OCI-LY3 (cell line): Measurements from ENCODE around the gene ARMH3.

Experiments used
- EZH2phosphoT487 ChIP-seq: fragments of 200-600 bp; shearing (Covaris generic); IDR thresholded peaks from 2 replicates; pipeline ENCODE4 v1.6.1; 2018; ENCODE audit warnings: antibody characterized with exemption, mixed run types, low read depth
- TF ChIP-seq, protein P1 (sequence below): fragments of 200-600, 300-600 bp; sonication (generic); IDR thresholded peaks from 2 replicates; pipeline ENCODE4 v1.5.1; 2014; ENCODE audit warnings: antibody characterized with exemption, low read length, low read depth

DNA sequence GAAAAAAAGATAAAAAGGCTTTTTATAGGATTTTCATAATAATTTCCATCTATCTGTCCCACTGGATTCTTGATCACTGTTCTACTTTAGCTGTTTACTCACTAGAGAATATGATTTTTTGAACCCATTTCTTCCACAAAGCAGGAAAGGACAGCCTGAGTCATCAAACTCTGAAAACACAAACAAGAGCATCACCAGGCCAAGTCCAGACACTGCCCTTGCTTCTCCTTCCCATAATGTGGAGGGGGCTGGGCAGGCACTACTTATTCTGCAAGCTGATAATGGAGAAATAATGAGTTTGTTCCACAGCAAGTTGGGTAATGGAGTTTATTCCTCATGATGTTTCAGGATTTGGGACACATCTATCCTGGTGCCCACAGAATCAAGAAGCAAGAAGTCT is 199.3 kb downstream of the ARMH3 start:
- TF ChIP-seq, protein P1, sequence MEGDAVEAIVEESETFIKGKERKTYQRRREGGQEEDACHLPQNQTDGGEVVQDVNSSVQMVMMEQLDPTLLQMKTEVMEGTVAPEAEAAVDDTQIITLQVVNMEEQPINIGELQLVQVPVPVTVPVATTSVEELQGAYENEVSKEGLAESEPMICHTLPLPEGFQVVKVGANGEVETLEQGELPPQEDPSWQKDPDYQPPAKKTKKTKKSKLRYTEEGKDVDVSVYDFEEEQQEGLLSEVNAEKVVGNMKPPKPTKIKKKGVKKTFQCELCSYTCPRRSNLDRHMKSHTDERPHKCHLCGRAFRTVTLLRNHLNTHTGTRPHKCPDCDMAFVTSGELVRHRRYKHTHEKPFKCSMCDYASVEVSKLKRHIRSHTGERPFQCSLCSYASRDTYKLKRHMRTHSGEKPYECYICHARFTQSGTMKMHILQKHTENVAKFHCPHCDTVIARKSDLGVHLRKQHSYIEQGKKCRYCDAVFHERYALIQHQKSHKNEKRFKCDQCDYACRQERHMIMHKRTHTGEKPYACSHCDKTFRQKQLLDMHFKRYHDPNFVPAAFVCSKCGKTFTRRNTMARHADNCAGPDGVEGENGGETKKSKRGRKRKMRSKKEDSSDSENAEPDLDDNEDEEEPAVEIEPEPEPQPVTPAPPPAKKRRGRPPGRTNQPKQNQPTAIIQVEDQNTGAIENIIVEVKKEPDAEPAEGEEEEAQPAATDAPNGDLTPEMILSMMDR = no peak
- TF ChIP-seq EZH2phosphoT487 = no peak
